NCI-H187 (cell line): ENCODE results near the gene DPYSL3.

Source experiments
- DNase-seq, 2 experiments: peaks; one replicate each; lab custom pipeline; 2025; lab: John Stamatoyannopoulos, UW

The DPYSL3 gene

DNA sequence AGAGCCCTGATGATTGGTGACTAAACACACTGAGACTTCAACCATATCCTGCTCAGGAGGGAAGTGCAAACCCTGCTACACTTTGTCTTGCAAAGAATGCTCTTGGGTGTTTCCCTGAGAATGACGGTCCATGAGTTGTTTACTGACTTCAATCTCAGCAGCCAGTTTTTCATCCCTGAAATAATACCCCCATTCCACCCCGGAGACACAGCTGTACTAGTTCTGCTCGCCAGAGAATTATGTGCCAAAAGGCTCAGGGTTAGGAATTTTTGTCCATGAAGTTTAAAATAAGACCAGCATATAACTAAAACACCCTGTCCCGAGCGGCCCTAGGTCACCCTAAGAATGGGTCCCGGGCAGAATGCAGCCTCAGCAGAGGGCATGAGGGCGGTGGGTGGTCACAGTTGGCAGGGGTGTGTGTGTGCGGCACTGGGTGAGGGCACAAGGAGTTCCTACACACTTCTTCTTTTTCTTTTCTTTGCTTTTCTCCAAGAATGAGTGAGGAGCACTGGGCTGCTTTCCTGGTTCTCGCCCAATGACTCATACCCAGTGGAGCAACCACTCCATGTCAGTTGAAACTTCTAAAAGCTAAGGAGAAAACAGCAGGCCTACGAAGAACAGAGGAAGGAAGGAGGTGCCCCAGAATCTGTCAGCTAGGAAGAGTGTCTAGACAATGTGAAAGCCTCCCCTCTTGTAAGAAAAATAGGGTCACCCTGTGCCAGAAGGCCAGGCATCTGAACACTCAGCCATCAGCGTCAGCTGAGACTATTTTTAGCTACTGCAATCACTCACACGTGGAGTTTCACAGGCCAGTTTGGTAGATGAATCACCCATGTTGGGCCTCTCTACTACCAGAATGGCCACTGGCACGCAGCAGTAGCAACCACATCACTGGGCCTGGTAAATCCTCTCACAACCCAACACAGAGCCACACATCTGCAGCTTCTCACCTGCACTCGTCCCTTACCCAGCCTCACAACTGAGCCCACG lies 105.9 kb downstream of the DPYSL3 start:
- no peak for DNase-seq

GRCh38 chr5:147400881-147401280 lies 109.0 kb downstream of the DPYSL3 start:
- DNase-seq = no peak

DNA sequence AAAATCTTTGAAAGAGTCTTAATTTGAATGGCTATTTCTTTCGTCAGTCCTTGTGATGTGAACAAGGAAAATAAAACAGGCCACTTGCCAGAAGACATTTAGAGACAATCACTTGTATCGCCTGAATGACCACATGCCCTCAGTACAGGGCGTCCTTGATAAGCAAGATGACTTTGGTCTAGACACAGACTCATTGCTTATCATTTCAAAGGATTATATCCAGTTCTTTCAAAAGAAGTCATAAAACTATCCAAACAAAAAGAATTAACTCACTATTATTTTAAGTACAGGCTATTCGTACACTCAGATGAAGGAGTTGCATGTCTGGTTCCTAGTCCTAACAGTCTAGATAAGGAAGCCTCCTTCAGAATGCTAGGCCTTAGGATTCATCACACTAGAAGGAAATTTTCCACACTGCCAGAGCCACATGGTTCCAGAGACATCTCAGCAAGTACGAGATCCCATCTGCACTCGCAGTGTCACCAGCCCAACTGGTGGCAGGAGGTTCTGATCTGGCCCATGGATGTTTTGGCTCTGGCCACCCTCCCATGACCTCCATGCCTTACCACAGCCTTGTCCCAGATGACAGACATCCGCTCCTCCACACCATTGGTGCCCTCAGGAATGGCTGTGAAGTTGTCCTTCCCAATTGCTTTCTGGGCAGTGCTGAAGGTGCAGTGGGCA lies 109.6 kb downstream of the DPYSL3 start:
- DNase-seq = no peak

- no peak for DNase-seq
Measured at GRCh38 chr5:147398860-147399259, 111.0 kb downstream of the DPYSL3 start.

- DNase-seq = no peak
Measured at GRCh38 chr5:147397616-147398015, 112.3 kb downstream of the DPYSL3 start.

- no peak for DNase-seq
Measured at GRCh38 chr5:147396070-147396823, 113.6 kb downstream of the DPYSL3 start.

- DNase-seq = no peak
Measured at GRCh38 chr5:147393874-147394672, 115.8 kb downstream of the DPYSL3 start.

- DNase-seq = no peak
Measured at GRCh38 chr5:147391781-147392180, 118.1 kb downstream of the DPYSL3 start.

GRCh38 chr5:147390654-147391225 lies 119.1 kb downstream of the DPYSL3 start:
- no peak for DNase-seq

DNA sequence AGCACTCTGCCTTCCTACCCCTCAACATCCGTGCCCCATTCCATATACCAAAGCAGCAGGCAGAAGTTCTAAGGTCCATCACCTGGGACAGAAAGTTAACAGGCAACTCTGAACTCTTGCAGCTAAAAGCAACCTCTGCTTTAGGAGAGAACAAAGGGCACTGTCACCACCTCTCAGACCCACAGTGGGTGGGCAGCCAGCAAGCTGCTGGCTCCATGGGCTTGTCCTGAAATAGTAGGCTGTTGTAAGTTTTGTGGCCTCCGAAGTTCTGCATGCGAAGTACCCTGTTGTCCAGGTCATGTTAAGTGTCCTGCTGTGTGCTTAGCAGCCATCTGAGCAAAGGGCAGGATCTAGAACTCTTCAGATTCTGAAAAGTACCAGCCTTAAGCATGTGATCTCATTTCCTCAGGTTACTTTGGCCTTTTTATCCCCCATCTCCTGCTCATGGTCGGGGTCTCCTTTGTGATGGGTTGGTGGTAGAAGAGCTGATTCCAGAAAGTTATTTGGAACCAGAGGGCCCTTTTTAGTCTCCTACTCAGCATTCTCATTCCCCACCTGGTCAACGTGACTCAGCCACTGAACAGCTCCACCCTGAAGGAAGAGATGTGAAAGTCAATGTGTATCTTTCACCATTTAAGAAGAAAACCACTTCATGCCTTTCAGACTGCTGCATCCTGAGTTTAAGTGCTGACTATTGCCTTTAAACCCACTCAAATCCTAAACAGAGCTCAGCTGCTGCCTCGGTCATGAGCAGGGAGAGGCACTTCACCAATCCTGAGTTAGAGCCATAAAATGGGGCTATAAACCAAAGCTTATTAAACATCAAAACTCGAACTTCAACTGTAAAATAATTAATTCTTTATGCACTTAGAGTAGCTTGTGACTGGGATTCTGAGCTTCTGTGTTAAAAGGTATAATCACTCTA lies 121.4 kb downstream of the DPYSL3 start:
- DNase-seq = peak; percentile 77 to 84

- no peak for DNase-seq
Measured at GRCh38 chr5:147387109-147387508, 122.8 kb downstream of the DPYSL3 start.

DNA sequence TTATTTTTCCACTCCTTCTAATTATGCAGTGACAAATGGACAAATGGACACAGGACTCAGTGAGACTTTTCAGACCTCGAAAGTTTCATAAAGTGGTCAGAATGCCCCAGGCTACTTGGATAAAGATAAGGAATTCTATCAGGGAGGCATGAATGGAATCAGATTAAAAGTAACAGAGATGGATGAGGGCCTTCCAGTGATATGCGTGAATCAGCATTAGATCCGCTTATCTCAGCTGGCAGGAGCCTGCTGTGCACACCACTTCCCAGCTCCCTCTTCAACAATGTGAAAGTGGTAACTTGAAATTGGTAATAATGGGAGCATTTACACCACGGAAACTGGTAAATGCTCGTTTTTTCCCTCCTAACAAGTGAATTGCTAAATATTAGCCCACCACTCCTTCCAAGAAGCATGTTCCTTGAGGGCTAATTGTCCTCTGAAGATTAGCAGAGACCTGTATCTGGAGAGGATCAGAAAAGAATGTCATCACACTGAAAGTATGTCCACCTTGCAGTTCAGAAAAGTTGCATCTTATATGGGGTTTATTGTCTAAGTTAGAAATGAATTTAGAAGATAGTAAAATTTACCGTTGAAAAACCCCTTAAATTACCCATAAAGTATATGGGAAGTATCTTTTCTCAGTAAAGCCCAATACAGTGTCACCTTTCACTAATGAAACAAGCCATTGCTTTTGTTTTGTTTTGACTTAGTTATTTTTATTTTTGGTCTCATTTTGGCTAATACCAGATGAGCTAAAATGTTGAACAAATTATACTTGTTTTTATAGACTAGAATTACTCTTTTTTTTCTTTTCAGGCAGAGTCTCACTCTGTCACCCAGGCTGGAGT lies 125.3 kb downstream of the DPYSL3 start:
- no peak for DNase-seq

DNA sequence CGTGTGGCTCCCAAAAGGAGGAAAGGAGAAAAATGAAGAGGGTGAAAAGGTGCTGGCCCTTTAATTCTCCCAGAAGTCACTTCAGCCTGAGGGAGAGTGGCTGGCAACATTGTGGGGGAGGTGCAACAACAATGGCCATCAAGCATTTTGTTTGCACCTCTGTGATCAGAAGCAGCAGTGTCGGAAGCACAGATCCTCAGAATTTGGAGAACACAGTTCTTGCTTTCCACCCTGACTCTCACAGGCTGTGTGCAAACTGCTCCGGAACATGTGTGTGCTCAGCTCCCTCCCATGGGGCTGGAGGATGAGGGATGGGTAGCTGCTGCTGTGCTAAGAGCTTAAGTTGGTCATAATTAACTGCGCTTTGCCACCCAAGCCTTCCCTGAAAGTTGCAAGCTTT lies 127.1 kb downstream of the DPYSL3 start:
- DNase-seq = no peak

- no peak for DNase-seq
Measured at GRCh38 chr5:147381555-147381954, 128.3 kb downstream of the DPYSL3 start.

- no peak for DNase-seq
Measured at GRCh38 chr5:147377682-147378081, 132.2 kb downstream of the DPYSL3 start.

DNA sequence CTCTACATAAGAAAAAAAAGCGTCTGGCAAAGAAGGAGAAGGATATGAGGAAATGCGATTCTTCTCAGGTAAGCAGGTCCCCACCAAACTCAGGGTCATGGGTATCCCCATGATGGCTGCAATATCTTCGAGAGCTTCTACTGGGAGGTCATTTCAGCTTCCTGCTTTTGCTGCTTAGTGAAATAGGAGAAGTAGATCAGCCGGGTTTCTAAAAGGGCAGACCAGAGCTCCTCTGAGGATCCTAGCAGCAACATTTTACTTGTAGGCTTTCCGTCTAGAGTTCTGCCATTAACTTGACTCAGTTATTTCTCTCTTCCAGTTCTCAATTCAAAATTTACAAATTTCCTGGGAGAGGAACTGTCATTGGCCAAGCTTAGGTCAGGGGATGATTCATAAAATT lies 134.7 kb downstream of the DPYSL3 start:
- no peak for DNase-seq

DNA sequence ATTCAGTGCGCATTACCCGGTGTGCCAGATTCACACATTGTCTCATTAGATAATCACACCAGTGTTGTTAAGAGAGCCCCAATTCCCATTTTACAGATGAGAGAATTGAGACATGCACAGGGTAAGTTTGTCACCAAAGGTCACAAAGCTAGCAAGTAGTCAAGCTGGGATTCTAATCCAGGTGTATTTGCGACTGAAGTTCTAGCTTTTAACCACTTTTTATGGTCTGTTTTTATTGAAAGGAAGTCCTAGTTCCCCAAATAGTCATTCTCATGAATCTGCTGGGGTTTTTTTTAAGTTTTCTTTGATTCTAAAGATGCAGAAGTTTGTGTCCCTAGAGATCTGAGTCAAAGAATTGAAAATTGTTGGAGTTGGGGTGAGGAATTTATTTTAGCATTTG lies 136.5 kb downstream of the DPYSL3 start:
- no peak for DNase-seq

DNA sequence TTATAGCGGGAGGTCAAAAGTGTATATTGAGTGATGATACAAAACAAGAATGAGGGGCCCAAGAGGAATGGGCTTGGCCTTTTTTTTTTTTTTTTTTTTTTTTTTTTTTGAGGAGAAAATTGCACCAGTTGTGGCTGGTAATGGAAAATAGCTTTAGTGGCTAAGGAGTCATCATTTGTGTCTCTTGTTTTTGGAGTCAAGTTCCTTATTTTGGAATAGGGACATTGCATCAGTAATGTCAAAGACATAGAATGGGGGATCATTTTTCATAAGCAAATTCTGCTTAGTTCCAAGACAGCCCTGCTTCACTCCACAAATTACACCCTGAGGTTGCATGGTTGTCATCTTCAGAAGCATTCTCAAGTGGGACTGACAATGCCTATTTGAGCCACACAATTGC lies 137.7 kb downstream of the DPYSL3 start:
- no peak for DNase-seq

- no peak for DNase-seq
Measured at GRCh38 chr5:147371290-147371689, 138.6 kb downstream of the DPYSL3 start.
